Tibial artery (tissue), 4 donors: Measurements from ENCODE around the gene SYT6.

Experiments
- DNase-seq, 2 donors: peaks; one replicate each; pipeline ENCODE4 v3.0.0-alpha.2; 2019
- H3K27ac ChIP-seq, 2 donors: fragments of 200-600 bp; sonication (generic) in 1 of 2; 1 replicate in 1 of 2; 2 replicates in 1 of 2; pipeline ENCODE4 v1.5.1; 2018 to 2019; ENCODE audit warnings: mild to moderate bottlenecking in 1 of 2
- H3K27me3 ChIP-seq, 2 donors: fragments of 200-600 bp; sonication (generic) in 1 of 2; one replicate each; pipeline versions ENCODE4 v1.5.1 to v1.6.0; 2016 to 2019
- H3K36me3 ChIP-seq, 3 donors: fragments of 200-600 bp; sonication (generic) in 2 of 3; one replicate each; pipeline ENCODE4 v1.5.1; 2016 to 2019; ENCODE audit warnings: mild to moderate bottlenecking in 2 of 3
- H3K4me1 ChIP-seq, 4 donors: fragments of 200-600 bp; sonication (generic) in 2 of 4; 1 replicate in 3 of 4; 2 replicates in 1 of 4; pipeline ENCODE4 v1.5.1; 2016 to 2019
- H3K4me3 ChIP-seq, 2 donors: fragments of 200-600 bp; sonication (generic) in 1 of 2; 1 replicate in 1 of 2; 2 replicates in 1 of 2; pipeline ENCODE4 v1.5.1; 2018 to 2019; ENCODE audit warnings: mild to moderate bottlenecking in 2 of 2
- H3K9me3 ChIP-seq, 3 donors: fragments of 200-600 bp; sonication (generic) in 1 of 3; one replicate each; pipeline ENCODE4 v1.5.1; 2016 to 2019
- CTCF ChIP-seq, 2 experiments: fragments of 200-600 bp in 1 of 2; fragments of 450-650 bp in 1 of 2; IDR thresholded peaks; one replicate each; pipeline ENCODE4 v1.5.1; 2017 to 2019; ENCODE audit warnings: antibody characterized with exemption in 2 of 2, mild to moderate bottlenecking in 1 of 2, moderate library complexity in 1 of 2
- intact Hi-C: fragments of 100-400 bp; cut with DNase I; formaldehyde crosslinking; loops from one replicate; pipeline ENCODE4 v1.15.0; 2023; ENCODE audit warnings: low total_unique reads

Gene SYT6, protein sequence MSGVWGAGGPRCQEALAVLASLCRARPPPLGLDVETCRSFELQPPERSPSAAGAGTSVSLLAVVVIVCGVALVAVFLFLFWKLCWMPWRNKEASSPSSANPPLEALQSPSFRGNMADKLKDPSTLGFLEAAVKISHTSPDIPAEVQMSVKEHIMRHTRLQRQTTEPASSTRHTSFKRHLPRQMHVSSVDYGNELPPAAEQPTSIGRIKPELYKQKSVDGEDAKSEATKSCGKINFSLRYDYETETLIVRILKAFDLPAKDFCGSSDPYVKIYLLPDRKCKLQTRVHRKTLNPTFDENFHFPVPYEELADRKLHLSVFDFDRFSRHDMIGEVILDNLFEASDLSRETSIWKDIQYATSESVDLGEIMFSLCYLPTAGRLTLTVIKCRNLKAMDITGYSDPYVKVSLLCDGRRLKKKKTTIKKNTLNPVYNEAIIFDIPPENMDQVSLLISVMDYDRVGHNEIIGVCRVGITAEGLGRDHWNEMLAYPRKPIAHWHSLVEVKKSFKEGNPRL

DNA sequence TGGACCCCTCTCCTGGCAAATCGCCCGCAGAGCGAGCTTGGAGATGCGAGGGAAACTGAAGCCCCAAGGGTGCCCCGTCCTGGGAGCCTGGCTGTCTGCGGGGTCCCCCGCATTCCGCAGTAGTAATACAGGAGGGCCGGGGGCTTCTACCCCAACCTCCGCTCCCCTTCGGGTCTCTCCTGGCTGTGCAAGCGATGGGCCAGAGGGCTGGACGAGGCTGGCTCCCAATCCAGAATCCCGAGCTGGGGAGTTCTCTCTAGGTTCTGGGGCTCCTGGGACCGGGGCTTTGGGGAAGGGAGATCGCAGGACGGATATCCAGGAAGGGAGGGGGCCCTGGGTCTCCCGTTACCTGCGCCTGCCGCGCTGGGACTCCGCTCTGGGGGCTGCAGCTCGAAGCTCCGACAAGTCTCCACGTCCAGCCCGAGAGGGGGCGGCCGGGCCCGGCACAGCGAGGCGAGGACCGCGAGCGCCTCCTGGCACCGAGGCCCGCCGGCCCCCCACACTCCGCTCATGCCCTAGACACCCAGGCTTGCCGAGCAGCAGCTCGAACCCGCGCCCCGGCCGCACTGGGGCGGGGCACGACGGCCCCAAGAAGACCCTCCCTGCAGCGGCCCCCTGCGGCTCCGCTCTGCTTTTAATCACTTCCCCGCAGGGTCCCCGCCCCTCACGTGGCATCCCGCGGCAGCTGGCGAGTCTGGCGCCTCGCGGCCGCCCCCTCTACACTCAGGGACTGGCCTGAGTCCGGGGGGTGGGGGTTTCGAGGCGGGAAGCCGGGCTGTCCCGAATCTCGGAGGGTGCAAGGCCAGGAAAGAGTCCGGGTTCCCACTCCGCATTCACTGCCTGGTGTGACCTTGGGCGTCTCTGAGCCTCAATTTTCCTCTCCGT lies at the start of gene SYT6:
TSS of gene SYT6 (minus strand) at position 609 of the 885 bp plus-strand sequence. CDS start at position 512, 97 bp downstream.
- peak within 1 kb of the TSS; percentile 30 to 52 for H3K4me3 ChIP-seq
- H3K27ac ChIP-seq, result no peak within 1 kb of the TSS
- no peak for TF ChIP-seq CTCF (IDR thresholded peaks at IDR 0.05)
- H3K27me3 ChIP-seq, result peaks cover 9 to 94% of the 10 kb centered on the region in 2 donors
- no peak for DNase-seq
- no peaks in the 10 kb centered on the region for H3K9me3 ChIP-seq
- intact Hi-C loops, result no loop called here
- H3K36me3 ChIP-seq, result no peaks in the 10 kb centered on the region
- H3K4me1 ChIP-seq, result peaks cover 0 to 36% (median 27%) of the 10 kb centered on the region in 4 donors

DNA sequence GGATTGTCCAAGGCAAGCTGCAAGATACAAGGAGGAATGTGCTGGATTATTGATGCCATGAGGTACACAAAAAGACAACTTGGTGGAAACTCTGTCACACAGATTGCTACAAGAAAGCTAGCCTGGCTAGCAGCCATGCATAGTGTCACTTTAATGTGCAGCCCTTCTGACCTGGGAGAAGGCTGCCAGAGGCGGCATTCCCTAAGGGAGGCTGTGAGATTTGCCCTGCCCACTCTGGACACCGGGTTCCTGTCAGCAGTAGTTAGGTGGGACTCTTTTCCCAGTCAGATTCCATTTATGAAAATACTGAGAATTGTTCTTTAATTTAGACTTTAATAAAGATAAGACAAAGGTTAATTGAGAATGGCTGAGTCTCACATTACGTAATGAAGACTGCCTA lies 47.8 kb upstream of the SYT6 start:
- no peak overlapping the region for H3K27ac ChIP-seq
- intact Hi-C loops, result no loop called here
- no peaks in the 10 kb centered on the region for H3K9me3 ChIP-seq
- no peak overlapping the region for H3K4me3 ChIP-seq
- peaks cover 0 to 17% of the 10 kb centered on the region in 2 donors for H3K27me3 ChIP-seq
- DNase-seq, result no peak
- H3K36me3 ChIP-seq, result no peaks in the 10 kb centered on the region
- no peaks in the 10 kb centered on the region for H3K4me1 ChIP-seq
- no peak for TF ChIP-seq CTCF (IDR thresholded peaks at IDR 0.05)

- no peaks in the 10 kb centered on the region for H3K36me3 ChIP-seq
- no peak overlapping the region for H3K27ac ChIP-seq
- no peak for DNase-seq
- H3K9me3 ChIP-seq, result no peaks in the 10 kb centered on the region
- no peak for TF ChIP-seq CTCF (IDR thresholded peaks at IDR 0.05)
- intact Hi-C loops, result loop anchor here (5.0 kb wide), 1 partner anchor 573 kb away; no protein-coding TSS in a partner anchor
- no peak overlapping the region for H3K4me3 ChIP-seq
- H3K4me1 ChIP-seq, result no peaks in the 10 kb centered on the region
- H3K27me3 ChIP-seq, result peaks cover 0 to 20% of the 10 kb centered on the region in 2 donors
Measured at GRCh38 chr1:114199017-114199594, 45.4 kb upstream of the SYT6 start.

GRCh38 chr1:114196992-114197907 lies 43.6 kb upstream of the SYT6 start:
- intact Hi-C loops, result loop anchor here (5.0 kb wide), 1 partner anchor 575 kb away; no protein-coding TSS in a partner anchor
- DNase-seq, result no peak
- H3K36me3 ChIP-seq, result no peaks in the 10 kb centered on the region
- H3K27me3 ChIP-seq, result peaks cover 0 to 10% of the 10 kb centered on the region in 2 donors
- no peak for TF ChIP-seq CTCF (IDR thresholded peaks at IDR 0.05)
- no peaks in the 10 kb centered on the region for H3K9me3 ChIP-seq
- no peak overlapping the region for H3K27ac ChIP-seq
- no peak overlapping the region for H3K4me3 ChIP-seq
- H3K4me1 ChIP-seq, result no peaks in the 10 kb centered on the region
